ENCODE data around the gene PRKAB1.

DNA sequence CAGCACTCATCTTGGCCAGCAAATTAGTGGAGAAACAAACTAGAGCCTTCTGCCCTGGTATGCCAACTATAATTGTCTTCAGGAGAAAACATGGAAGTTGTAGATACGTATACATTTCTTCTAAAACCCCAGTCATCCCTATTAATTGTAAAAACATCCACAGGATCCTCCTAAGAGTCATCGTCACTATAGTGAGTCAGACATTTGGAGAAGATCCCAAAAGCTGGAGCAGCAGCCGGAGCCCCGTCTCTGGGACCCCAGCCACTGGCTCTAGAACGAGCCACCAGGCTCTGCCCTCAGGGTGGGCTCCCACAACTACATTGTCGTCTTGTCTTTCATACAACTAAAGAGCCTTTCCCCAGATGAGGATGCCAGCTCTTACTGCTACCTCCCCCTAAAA is 15.5 kb downstream of the PRKAB1 start:
- TF ChIP-seq POLR2A (IDR thresholded peaks at IDR 0.05), result no peak
- no peak for TF ChIP-seq POLR2AphosphoS5 (IDR thresholded peaks at IDR 0.05)
- TF ChIP-seq, protein P1, sequence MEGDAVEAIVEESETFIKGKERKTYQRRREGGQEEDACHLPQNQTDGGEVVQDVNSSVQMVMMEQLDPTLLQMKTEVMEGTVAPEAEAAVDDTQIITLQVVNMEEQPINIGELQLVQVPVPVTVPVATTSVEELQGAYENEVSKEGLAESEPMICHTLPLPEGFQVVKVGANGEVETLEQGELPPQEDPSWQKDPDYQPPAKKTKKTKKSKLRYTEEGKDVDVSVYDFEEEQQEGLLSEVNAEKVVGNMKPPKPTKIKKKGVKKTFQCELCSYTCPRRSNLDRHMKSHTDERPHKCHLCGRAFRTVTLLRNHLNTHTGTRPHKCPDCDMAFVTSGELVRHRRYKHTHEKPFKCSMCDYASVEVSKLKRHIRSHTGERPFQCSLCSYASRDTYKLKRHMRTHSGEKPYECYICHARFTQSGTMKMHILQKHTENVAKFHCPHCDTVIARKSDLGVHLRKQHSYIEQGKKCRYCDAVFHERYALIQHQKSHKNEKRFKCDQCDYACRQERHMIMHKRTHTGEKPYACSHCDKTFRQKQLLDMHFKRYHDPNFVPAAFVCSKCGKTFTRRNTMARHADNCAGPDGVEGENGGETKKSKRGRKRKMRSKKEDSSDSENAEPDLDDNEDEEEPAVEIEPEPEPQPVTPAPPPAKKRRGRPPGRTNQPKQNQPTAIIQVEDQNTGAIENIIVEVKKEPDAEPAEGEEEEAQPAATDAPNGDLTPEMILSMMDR (IDR thresholded peaks at IDR 0.05), result no peak
- TF ChIP-seq EP300 (IDR thresholded peaks at IDR 0.05; ENCODE audit: low read depth), result no peak
